Measurements from ENCODE around the gene COL4A6. TPM values are rescaled to one million over a fixed set of nuclear protein-coding genes. Genes with fewer than 3 reads are reported as not detected.

COL4A6 gene
- total and polyA plus RNA-seq, 2 of the 8 experiments (the other 6 are each of a cell fraction or from before 2014, with no cell fraction given) = 5.9 to 11.8 TPM

- TF ChIP-seq CHD7 (IDR thresholded peaks at IDR 0.05; ENCODE audit: insufficient replicate concordance, low read length) (no peak), GABPA (IDR thresholded peaks at IDR 0.05; ENCODE audit: borderline replicate concordance, insufficient read depth, low read length) (no peak), POU5F1 (IDR thresholded peaks at IDR 0.05; ENCODE audit: low read depth, low read length) (no peak), ZNF274 (IDR thresholded peaks at IDR 0.05; ENCODE audit: borderline replicate concordance, extremely low read depth, low read length) (no peak), POLR2AphosphoS5 (IDR thresholded peaks at IDR 0.05; ENCODE audit: low read depth, low read length) (no peak), RXRA (IDR thresholded peaks at IDR 0.05; ENCODE audit: insufficient read depth, low read depth, low read length) (no peak), CREB1 (IDR thresholded peaks at IDR 0.05) (no peak), MAX (IDR thresholded peaks at IDR 0.05) (no peak), SP2 (IDR thresholded peaks at IDR 0.05; ENCODE audit: low read length) (no peak), HDAC2 (IDR thresholded peaks at IDR 0.05; ENCODE audit: borderline replicate concordance in 1 of 2, low read depth in 2 of 2, low read length in 2 of 2) (no peak), JUND (IDR thresholded peaks at IDR 0.05; ENCODE audit: low read length) (no peak)
These were observed 138.5 kb downstream of the COL4A6 start (continued) for GRCh38 chrX:108299704-108300103.

All from H1 (cell line).